ENCODE measurements around the gene TEAD1.

DNA sequence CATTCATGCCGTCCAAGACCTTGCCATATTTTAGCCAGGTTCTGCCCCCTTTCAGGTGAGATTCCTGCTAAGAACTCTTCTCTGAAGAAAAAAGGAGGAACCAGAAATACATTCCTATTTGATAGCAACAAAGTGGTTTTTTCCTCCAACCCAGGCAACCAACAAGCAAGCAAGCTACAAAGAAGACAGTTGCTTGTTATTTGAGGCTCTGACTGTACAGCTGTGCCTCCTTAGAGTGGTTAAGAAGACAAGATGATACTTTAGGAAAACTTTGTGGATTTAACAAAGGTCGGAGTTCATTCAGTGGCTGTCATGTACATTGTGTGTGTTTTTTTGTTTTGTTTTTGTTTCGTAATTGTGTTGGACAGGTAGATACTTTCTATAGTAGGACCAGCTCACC lies 21.7 kb downstream of the TEAD1 start:
- TF ChIP-seq CTCF (IDR thresholded peaks at IDR 0.05; ENCODE audit: low read depth, low read length, missing input control) (no peak), YY1 (IDR thresholded peaks at IDR 0.05) (no peak), RAD21 (IDR thresholded peaks at IDR 0.05) (no peak), MAX (IDR thresholded peaks at IDR 0.05) (no peak), JUND (IDR thresholded peaks at IDR 0.05) (no peak), FOXA2 (IDR thresholded peaks at IDR 0.05) (no peak), HNF4A (conservative IDR thresholded peaks at IDR 0.05) (peak in 1 of 2 donors; percentile 27)
- TF ChIP-seq, protein P1, sequence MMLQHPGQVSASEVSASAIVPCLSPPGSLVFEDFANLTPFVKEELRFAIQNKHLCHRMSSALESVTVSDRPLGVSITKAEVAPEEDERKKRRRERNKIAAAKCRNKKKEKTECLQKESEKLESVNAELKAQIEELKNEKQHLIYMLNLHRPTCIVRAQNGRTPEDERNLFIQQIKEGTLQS (IDR thresholded peaks at IDR 0.05), result no peak

Data from liver (tissue), 3 donors.